ENCODE results near the gene PSMA1.

GRCh38 chr11:14458377-14458776, 61.8 kb downstream of the PSMA1 start:
- TF ChIP-seq CTCF (IDR thresholded peaks at IDR 0.05), result no peak
- no peak for TF ChIP-seq ZFX (IDR thresholded peaks at IDR 0.05; ENCODE audit: borderline replicate concordance)
